Activated CD4-positive, alpha-beta T cell treated with anti-CD3 and anti-CD28 coated beads, Interleukin-2, Interleukin-6, amounts not matched to agents 100 ng/mL and 50 ng/mL, durations not matched to agents 16 hours and 8 hours (primary cell): ENCODE measurements around the gene EPN2.

Experiments
- DNase-seq: peaks from one replicate; pipeline ENCODE4 v3.0.0-alpha.2; 2020

The EPN2 gene

GRCh38 chr17:19332371-19333131 is 95.4 kb downstream of the EPN2 start:
- DNase-seq = peak; percentile 30

GRCh38 chr17:19333132-19333440 is 95.9 kb downstream of the EPN2 start:
- no peak for DNase-seq

- DNase-seq = no peak
These were observed 96.6 kb downstream of the EPN2 start for GRCh38 chr17:19333736-19334290.

- no peak for DNase-seq
These were observed 97.2 kb downstream of the EPN2 start for GRCh38 chr17:19334331-19334730.

GRCh38 chr17:19335951-19336631 is 98.9 kb downstream of the EPN2 start:
- no peak for DNase-seq

- DNase-seq = no peak
These were observed 100.0 kb downstream of the EPN2 start for GRCh38 chr17:19336938-19337711.

- no peak for DNase-seq
These were observed 100.5 kb downstream of the EPN2 start for GRCh38 chr17:19337712-19338023.

- peak; percentile 66 for DNase-seq
These were observed 101.1 kb downstream of the EPN2 start for GRCh38 chr17:19338031-19338990.

- no peak for DNase-seq
These were observed 102.2 kb downstream of the EPN2 start for GRCh38 chr17:19339341-19339815.

GRCh38 chr17:19341211-19341631 is 104.1 kb downstream of the EPN2 start:
- no peak for DNase-seq

GRCh38 chr17:19341641-19342610 is 104.8 kb downstream of the EPN2 start:
- no peak for DNase-seq

GRCh38 chr17:19342611-19343255 is 105.6 kb downstream of the EPN2 start:
- no peak for DNase-seq

- DNase-seq = no peak
These were observed 106.1 kb downstream of the EPN2 start for GRCh38 chr17:19343256-19343630.

GRCh38 chr17:19343671-19344151 is 106.5 kb downstream of the EPN2 start:
- no peak for DNase-seq

GRCh38 chr17:19344311-19345066 is 107.3 kb downstream of the EPN2 start:
- no peak for DNase-seq

GRCh38 chr17:19345067-19345460 is 107.9 kb downstream of the EPN2 start:
- DNase-seq = no peak

GRCh38 chr17:19345486-19346350 is 108.6 kb downstream of the EPN2 start:
- no peak for DNase-seq
